ENCODE measurements around the gene LRBA.
"Not testable (repeated sequence)": the region's sequence is repeated elsewhere in the genome, so short reads cannot be mapped to it uniquely, and the experiment has no call there.

- TF ChIP-seq CTCF, EP300, POLR2AphosphoS5 (IDR thresholded peaks at IDR 0.05): not testable (repeated sequence)
Measured at GRCh38 chr4:150953916-150954315, 61.2 kb downstream of the LRBA start.
